ENCODE results near the gene INTS11.

GRCh38 chr1:1343811-1344421 is 19.5 kb upstream of the INTS11 start:
- TF ChIP-seq ZNF577 (CRISPR knock-in tag; IDR thresholded peaks at IDR 0.05; ENCODE audit: borderline replicate concordance, low read depth) = no peak
- TF ChIP-seq, protein P1, sequence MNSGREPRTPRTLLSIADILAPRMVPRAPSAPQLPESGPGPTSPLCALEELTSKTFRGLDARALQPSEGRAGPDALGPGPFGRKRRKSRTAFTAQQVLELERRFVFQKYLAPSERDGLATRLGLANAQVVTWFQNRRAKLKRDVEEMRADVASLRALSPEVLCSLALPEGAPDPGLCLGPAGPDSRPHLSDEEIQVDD (CRISPR knock-in tag; IDR thresholded peaks at IDR 0.05; ENCODE audit: borderline replicate concordance) = no peak
- TF ChIP-seq, protein P2, sequence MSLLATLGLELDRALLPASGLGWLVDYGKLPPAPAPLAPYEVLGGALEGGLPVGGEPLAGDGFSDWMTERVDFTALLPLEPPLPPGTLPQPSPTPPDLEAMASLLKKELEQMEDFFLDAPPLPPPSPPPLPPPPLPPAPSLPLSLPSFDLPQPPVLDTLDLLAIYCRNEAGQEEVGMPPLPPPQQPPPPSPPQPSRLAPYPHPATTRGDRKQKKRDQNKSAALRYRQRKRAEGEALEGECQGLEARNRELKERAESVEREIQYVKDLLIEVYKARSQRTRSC (CRISPR knock-in tag; IDR thresholded peaks at IDR 0.05; ENCODE audit: low read depth) = no peak
- no peak for TF ChIP-seq ZNF883 (CRISPR knock-in tag; IDR thresholded peaks at IDR 0.05; ENCODE audit: not compliant biosample characterization)
- no peak for TF ChIP-seq MED1 (CRISPR knock-in tag; IDR thresholded peaks at IDR 0.05)
